ENCODE results near the gene SEMA5A. TPM values are rescaled to one million over a fixed set of nuclear protein-coding genes. Genes with fewer than 3 reads are reported as not detected.

Gene SEMA5A
- total RNA-seq, 2 donors from 2014 or later, result 13.3 to 17.6 TPM

DNA sequence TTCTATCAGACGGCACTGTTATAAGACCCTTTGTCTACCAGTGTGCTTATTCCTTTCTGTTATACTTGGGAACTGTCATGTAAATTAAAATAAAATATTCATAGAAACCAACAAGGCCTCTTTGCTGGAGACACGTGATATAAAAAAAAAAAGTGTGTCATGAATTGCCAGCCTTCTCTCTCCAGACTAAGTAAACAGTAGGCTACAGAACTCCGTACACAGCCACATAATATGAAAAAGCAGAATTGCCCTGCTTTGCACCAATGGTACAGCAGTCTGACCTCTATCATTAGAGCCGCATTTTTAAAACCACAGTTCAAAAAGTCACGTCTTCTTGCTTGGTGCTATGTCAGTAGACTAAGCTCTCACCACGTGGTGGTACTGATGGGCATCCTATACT is 231.3 kb downstream of the SEMA5A start:
- Histone ChIP-seq H3K36me3 (no peaks in the 10 kb centered on the region), H3K27me3 (replicated peaks; ENCODE audit: insufficient read depth) (no peaks in the 10 kb centered on the region), H3K4me3 (no peak overlapping the region), H3K27ac (no peak overlapping the region), H3K9me3 (no peaks in the 10 kb centered on the region), H3K4me1 (ENCODE audit: control insufficient read depth in 1 of 2, low read depth in 2 of 2) (peaks cover 0 to 7% of the 10 kb centered on the region in 2 donors)
- no peak for TF ChIP-seq CTCF (IDR thresholded peaks at IDR 0.05)
- DNase-seq (ENCODE audit: low spot score) (no peak), ATAC-seq (ENCODE audit: insufficient number of reproducible peaks, low FRiP score, low read depth) (no peak)

DNA sequence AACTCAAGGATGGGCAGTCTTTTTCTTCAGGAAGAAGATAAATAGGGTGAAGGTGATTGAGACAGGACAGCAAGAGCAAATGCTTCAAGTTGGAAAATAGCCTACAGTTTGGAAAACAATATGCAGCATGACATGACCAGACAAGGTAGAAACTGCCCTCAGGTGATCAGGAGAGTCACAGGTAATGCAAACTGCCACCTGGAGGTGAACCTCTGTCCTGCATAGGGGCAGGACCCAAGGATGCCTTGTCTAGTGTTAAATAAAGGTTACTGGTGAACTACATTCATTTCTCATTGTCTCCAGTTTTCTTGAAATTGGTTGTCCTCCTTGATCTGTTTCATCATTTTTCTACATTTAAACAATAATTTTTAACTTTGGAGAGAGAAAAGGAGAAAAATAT is 232.1 kb downstream of the SEMA5A start:
- ATAC-seq (ENCODE audit: insufficient number of reproducible peaks, low FRiP score, low read depth), result no peak

GRCh38 chr5:9307150-9307549 is 238.7 kb downstream of the SEMA5A start:
- no peak for TF ChIP-seq CTCF (IDR thresholded peaks at IDR 0.05)

More for the DNA sequence above, 232.1 kb downstream of the SEMA5A start:
- no peak for DNase-seq (ENCODE audit: low spot score)
- TF ChIP-seq CTCF (IDR thresholded peaks at IDR 0.05), result no peak
- Histone ChIP-seq H3K27me3 (replicated peaks; ENCODE audit: insufficient read depth) (no peaks in the 10 kb centered on the region), H3K9me3 (no peaks in the 10 kb centered on the region), H3K4me1 (ENCODE audit: control insufficient read depth in 1 of 2, low read depth in 2 of 2) (peaks cover 0 to 7% of the 10 kb centered on the region in 2 donors), H3K36me3 (no peaks in the 10 kb centered on the region), H3K27ac (no peak overlapping the region), H3K4me3 (no peak overlapping the region)

GRCh38 chr5:9302218-9302617 is 243.7 kb downstream of the SEMA5A start:
- H3K4me1 ChIP-seq (ENCODE audit: control insufficient read depth in 1 of 2, low read depth in 2 of 2), result no peaks in the 10 kb centered on the region
- TF ChIP-seq CTCF (IDR thresholded peaks at IDR 0.05), result no peak
- no peak overlapping the region for H3K4me3 ChIP-seq
- DNase-seq (ENCODE audit: low spot score), result no peak
- H3K36me3 ChIP-seq, result no peaks in the 10 kb centered on the region
- H3K27ac ChIP-seq, result no peak overlapping the region
- no peaks in the 10 kb centered on the region for H3K9me3 ChIP-seq
- no peak for ATAC-seq (ENCODE audit: insufficient number of reproducible peaks, low FRiP score, low read depth)
- H3K27me3 ChIP-seq (replicated peaks; ENCODE audit: insufficient read depth), result no peaks in the 10 kb centered on the region

More at GRCh38 chr5:9307150-9307549, 238.7 kb downstream of the SEMA5A start:
- Histone ChIP-seq H3K36me3 (no peaks in the 10 kb centered on the region), H3K27me3 (replicated peaks; ENCODE audit: insufficient read depth) (no peaks in the 10 kb centered on the region), H3K9me3 (no peaks in the 10 kb centered on the region), H3K27ac (no peak overlapping the region), H3K4me1 (ENCODE audit: control insufficient read depth in 1 of 2, low read depth in 2 of 2) (no peaks in the 10 kb centered on the region), H3K4me3 (no peak overlapping the region)
- DNase-seq (ENCODE audit: low spot score) (no peak), ATAC-seq (ENCODE audit: insufficient number of reproducible peaks, low FRiP score, low read depth) (no peak)

GRCh38 chr5:9301200-9301599 is 244.7 kb downstream of the SEMA5A start:
- H3K9me3 ChIP-seq, result no peaks in the 10 kb centered on the region
- TF ChIP-seq CTCF (IDR thresholded peaks at IDR 0.05), result no peak

More at GRCh38 chr5:9301200-9301599, 244.7 kb downstream of the SEMA5A start:
- Histone ChIP-seq H3K36me3 (no peaks in the 10 kb centered on the region), H3K27me3 (replicated peaks; ENCODE audit: insufficient read depth) (no peaks in the 10 kb centered on the region), H3K4me1 (ENCODE audit: control insufficient read depth in 1 of 2, low read depth in 2 of 2) (no peaks in the 10 kb centered on the region), H3K4me3 (no peak overlapping the region), H3K27ac (no peak overlapping the region)
- no peak for DNase-seq (ENCODE audit: low spot score)
- no peak for ATAC-seq (ENCODE audit: insufficient number of reproducible peaks, low FRiP score, low read depth)
